Liver (tissue), 9 donors: ENCODE results near the gene MAMDC4. TPM values are rescaled to one million over a fixed set of nuclear protein-coding genes. Genes with fewer than 3 reads are reported as not detected.
"Not testable (repeated sequence)": the region's sequence is repeated elsewhere in the genome, so short reads cannot be mapped to it uniquely, and the experiment has no call there.

ENCODE experiments used
- DNase-seq: peaks from one replicate; pipeline ENCODE4 v3.0.0-alpha.2; 2017; ENCODE audit warnings: low spot score
- H3K27ac ChIP-seq, 2 donors: one replicate each; pipeline ENCODE4 v1.7.0; 2013; ENCODE audit warnings: inconsistent platforms in 2 of 2, low read length in 2 of 2, control low read depth in 1 of 2, low read depth in 1 of 2, mild to moderate bottlenecking in 1 of 2
- H3K27me3 ChIP-seq, 4 donors: one replicate each; pipeline versions ENCODE4 v1.6.1 to v1.7.0; 2013; ENCODE audit warnings: low read length in 3 of 4, inconsistent platforms in 1 of 4, mild to moderate bottlenecking in 1 of 4, moderate library complexity in 1 of 4; ENCODE audit not compliant: control insufficient read depth in 4 of 4, insufficient read depth in 4 of 4
- H3K36me3 ChIP-seq, 4 donors: one replicate each; pipeline versions ENCODE4 v1.6.1 to v1.7.0; 2013; ENCODE audit warnings: low read length in 3 of 4, mild to moderate bottlenecking in 3 of 4, low read depth in 1 of 4, moderate library complexity in 1 of 4; ENCODE audit not compliant: control insufficient read depth in 4 of 4, insufficient read depth in 3 of 4
- H3K4me1 ChIP-seq, 4 donors: one replicate each; pipeline versions ENCODE4 v1.6.1 to v1.7.0; 2013; ENCODE audit warnings: low read length in 3 of 4, mild to moderate bottlenecking in 3 of 4, moderate library complexity in 1 of 4; ENCODE audit not compliant: control insufficient read depth in 4 of 4, insufficient read depth in 4 of 4
- H3K4me3 ChIP-seq, 3 donors: one replicate each; pipeline versions ENCODE4 v1.6.1 to v1.7.0; 2013; ENCODE audit warnings: low read length in 3 of 3, control low read depth in 1 of 3, low read depth in 1 of 3, mild to moderate bottlenecking in 1 of 3
- H3K9ac ChIP-seq, 2 donors: one replicate each; pipeline ENCODE4 v1.7.0; 2013; ENCODE audit warnings: low read length in 2 of 2, mild to moderate bottlenecking in 2 of 2, moderate library complexity in 2 of 2, control low read depth in 1 of 2, low read depth in 1 of 2
- H3K9me3 ChIP-seq, 4 donors: one replicate each; pipeline versions ENCODE4 v1.6.1 to v1.7.0; 2013; ENCODE audit warnings: low read length in 3 of 4; ENCODE audit not compliant: control insufficient read depth in 4 of 4
- EGR1 ChIP-seq, 2 donors: IDR thresholded peaks; 2 replicates each; pipeline ENCODE4 v1.6.1; 2016 to 2018; ENCODE audit warnings: antibody characterized with exemption in 2 of 2, low read depth in 2 of 2
- FOXA1 ChIP-seq: IDR thresholded peaks from 2 replicates; pipeline ENCODE4 v1.6.1; 2016; ENCODE audit warnings: antibody characterized with exemption
- FOXA2 ChIP-seq: IDR thresholded peaks from 2 replicates; pipeline ENCODE4 v1.6.1; 2016; ENCODE audit warnings: antibody characterized with exemption
- GABPA ChIP-seq, 2 donors: IDR thresholded peaks in 1 of 2; conservative IDR thresholded peaks in 1 of 2; 2 replicates each; pipeline ENCODE4 v1.6.1; 2016; ENCODE audit warnings: antibody characterized with exemption in 2 of 2, mild to moderate bottlenecking in 1 of 2, moderate library complexity in 1 of 2
- HNF4A ChIP-seq, 2 donors: conservative IDR thresholded peaks; 2 replicates each; pipeline ENCODE4 v1.6.1; 2016; ENCODE audit warnings: antibody characterized with exemption in 2 of 2, mild to moderate bottlenecking in 2 of 2
- HNF4G ChIP-seq: IDR thresholded peaks from 2 replicates; pipeline ENCODE4 v1.6.1; 2016; ENCODE audit warnings: antibody characterized with exemption
- JUND ChIP-seq, 2 donors: IDR thresholded peaks; 2 replicates each; pipeline ENCODE4 v1.6.1; 2016; ENCODE audit warnings: antibody characterized with exemption in 2 of 2
- NR2F2 ChIP-seq: IDR thresholded peaks from 2 replicates; pipeline ENCODE4 v1.6.1; 2016; ENCODE audit warnings: antibody characterized with exemption
- RAD21 ChIP-seq, 2 donors: IDR thresholded peaks; 2 replicates each; pipeline ENCODE4 v1.6.1; 2016; ENCODE audit warnings: antibody characterized with exemption in 2 of 2, mild to moderate bottlenecking in 2 of 2
- RXRA ChIP-seq, 2 donors: IDR thresholded peaks; 2 replicates each; pipeline ENCODE4 v1.6.1; 2017 to 2018; ENCODE audit warnings: antibody characterized with exemption in 2 of 2, mild to moderate bottlenecking in 1 of 2
- SP1 ChIP-seq: IDR thresholded peaks from 2 replicates; pipeline ENCODE4 v1.6.1; 2018; ENCODE audit warnings: antibody characterized with exemption, mild to moderate bottlenecking
- TAF1 ChIP-seq: conservative IDR thresholded peaks from 2 replicates; pipeline ENCODE4 v1.6.1; 2016; ENCODE audit warnings: antibody characterized with exemption, mild to moderate bottlenecking
- YY1 ChIP-seq: IDR thresholded peaks from 2 replicates; pipeline ENCODE4 v1.6.1; 2016; ENCODE audit warnings: antibody characterized with exemption, mild to moderate bottlenecking
- WGBS: extraction: QIAGEN DNeasy Blood & Tissue Kit; methylation state at CpG from one replicate; pipeline ENCODE4 v1.1.7; 2013; 5-methylcytosine and 5-hydroxymethylcytosine counted together
- polyA plus RNA-seq, 2 donors: library from polyadenylated mRNA; stranded (reverse) in 1 of 2; unstranded in 1 of 2; fragments of 200-250 nt in 1 of 2; fragments of >200 nt in 1 of 2; fragmentation: Nextera tagmentation in 1 of 2; extraction: Ambion mirVana in 1 of 2; gene quantifications; one replicate each; pipeline versions ENCODE4 v1.2.1 to v1.2.3, GENCODE V29; 2013 to 2015
- total RNA-seq, 2 donors: library from RNA; depleted of rRNA; stranded (reverse); fragments of >200 nt; gene quantifications; one replicate each; pipeline ENCODE4 v1.2.3, GENCODE V29; 2014
- TF ChIP-seq, protein P1 (sequence below): fragments of 150-350 bp; IDR thresholded peaks from 2 replicates; pipeline ENCODE4 v1.5.1; 2017; ENCODE audit warnings: improper control_type of control experiment, low read depth, low read length; ENCODE audit not compliant: missing input control
- TF ChIP-seq, protein P2 (sequence below): IDR thresholded peaks from 2 replicates; pipeline ENCODE4 v1.6.1; 2016; ENCODE audit warnings: antibody characterized with exemption, mild to moderate bottlenecking
- TF ChIP-seq, protein P3 (sequence below): IDR thresholded peaks from 2 replicates; pipeline ENCODE4 v1.6.1; 2016; ENCODE audit warnings: antibody characterized with exemption
- TF ChIP-seq, protein P4 (sequence below): IDR thresholded peaks from 2 replicates; pipeline ENCODE4 v1.6.1; 2016; ENCODE audit warnings: antibody characterized with exemption
- TF ChIP-seq, protein P5 (sequence below): IDR thresholded peaks from 2 replicates; pipeline ENCODE4 v1.6.1; 2016; ENCODE audit warnings: antibody characterized with exemption
- donor health status: healthy.
- donor health status: healthy.
- donor health status: healthy.
- donor health status: healthy.
- donor health status: healthy.

Gene MAMDC4
- total and polyA plus RNA-seq, 4 donors = 2.4 to 8.1 (median 3.9) TPM

DNA sequence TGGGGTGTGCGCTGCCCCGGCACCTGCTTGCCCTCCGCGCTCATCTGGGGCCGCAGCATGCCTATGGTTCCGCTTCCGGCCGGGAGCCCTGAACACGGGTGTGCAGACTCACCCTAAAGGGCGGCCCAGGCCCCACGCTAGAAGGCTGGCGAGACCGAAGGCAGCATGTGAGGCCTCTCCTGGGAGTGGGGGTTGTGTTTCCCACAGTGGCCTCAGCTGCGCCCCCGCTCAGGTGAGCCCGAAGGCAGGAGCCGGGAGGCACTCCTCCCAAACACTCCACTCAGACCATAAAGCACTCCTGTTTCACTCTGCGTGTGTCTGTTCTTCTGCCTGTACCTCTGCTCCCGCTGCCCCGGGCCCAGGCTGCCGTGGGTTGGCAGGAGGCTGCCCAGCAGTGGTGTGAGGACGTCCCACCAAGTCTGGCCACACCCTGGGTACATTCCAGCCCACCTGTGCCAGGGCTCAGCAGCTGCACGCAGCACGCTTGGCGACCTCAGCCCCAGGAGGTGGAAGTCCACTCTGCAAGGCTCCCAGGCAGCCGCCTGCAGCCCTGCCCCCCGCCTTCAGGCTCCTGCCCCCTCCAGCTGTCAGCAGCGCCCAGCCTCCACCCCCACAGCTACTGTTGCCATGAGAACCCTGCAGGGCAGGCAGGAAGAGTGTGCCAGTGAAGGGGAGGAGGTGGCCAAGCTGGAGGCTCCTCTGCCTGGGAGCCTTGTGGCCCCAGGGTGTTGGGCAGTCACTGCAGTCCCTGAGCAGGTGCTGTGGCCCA lies 11.1 kb upstream of the MAMDC4 start:
- H3K27ac ChIP-seq = peak overlapping the region in 1 of 2 donors; percentile 40
- peaks cover 0 to 9% (median 7%) of the 10 kb centered on the region in 4 donors for H3K36me3 ChIP-seq
- no peak overlapping the region for H3K9ac ChIP-seq
- peak; percentile 88 for TF ChIP-seq HNF4G
- TF ChIP-seq EGR1 (IDR thresholded peaks at IDR 0.05; ENCODE audit: low read depth in 2 of 2) = peak; percentile 71 to 76
- TF ChIP-seq, protein P1, sequence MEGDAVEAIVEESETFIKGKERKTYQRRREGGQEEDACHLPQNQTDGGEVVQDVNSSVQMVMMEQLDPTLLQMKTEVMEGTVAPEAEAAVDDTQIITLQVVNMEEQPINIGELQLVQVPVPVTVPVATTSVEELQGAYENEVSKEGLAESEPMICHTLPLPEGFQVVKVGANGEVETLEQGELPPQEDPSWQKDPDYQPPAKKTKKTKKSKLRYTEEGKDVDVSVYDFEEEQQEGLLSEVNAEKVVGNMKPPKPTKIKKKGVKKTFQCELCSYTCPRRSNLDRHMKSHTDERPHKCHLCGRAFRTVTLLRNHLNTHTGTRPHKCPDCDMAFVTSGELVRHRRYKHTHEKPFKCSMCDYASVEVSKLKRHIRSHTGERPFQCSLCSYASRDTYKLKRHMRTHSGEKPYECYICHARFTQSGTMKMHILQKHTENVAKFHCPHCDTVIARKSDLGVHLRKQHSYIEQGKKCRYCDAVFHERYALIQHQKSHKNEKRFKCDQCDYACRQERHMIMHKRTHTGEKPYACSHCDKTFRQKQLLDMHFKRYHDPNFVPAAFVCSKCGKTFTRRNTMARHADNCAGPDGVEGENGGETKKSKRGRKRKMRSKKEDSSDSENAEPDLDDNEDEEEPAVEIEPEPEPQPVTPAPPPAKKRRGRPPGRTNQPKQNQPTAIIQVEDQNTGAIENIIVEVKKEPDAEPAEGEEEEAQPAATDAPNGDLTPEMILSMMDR = no peak
- TF ChIP-seq RXRA (IDR thresholded peaks at IDR 0.05) = peak; percentile 57 to 65
- TF ChIP-seq FOXA2 = no peak
- TF ChIP-seq, protein P2, sequence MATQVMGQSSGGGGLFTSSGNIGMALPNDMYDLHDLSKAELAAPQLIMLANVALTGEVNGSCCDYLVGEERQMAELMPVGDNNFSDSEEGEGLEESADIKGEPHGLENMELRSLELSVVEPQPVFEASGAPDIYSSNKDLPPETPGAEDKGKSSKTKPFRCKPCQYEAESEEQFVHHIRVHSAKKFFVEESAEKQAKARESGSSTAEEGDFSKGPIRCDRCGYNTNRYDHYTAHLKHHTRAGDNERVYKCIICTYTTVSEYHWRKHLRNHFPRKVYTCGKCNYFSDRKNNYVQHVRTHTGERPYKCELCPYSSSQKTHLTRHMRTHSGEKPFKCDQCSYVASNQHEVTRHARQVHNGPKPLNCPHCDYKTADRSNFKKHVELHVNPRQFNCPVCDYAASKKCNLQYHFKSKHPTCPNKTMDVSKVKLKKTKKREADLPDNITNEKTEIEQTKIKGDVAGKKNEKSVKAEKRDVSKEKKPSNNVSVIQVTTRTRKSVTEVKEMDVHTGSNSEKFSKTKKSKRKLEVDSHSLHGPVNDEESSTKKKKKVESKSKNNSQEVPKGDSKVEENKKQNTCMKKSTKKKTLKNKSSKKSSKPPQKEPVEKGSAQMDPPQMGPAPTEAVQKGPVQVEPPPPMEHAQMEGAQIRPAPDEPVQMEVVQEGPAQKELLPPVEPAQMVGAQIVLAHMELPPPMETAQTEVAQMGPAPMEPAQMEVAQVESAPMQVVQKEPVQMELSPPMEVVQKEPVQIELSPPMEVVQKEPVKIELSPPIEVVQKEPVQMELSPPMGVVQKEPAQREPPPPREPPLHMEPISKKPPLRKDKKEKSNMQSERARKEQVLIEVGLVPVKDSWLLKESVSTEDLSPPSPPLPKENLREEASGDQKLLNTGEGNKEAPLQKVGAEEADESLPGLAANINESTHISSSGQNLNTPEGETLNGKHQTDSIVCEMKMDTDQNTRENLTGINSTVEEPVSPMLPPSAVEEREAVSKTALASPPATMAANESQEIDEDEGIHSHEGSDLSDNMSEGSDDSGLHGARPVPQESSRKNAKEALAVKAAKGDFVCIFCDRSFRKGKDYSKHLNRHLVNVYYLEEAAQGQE = no peak
- TF ChIP-seq FOXA1 = no peak
- TF ChIP-seq SP1 = peak; percentile 92
- peak; percentile 88 to 92 for TF ChIP-seq HNF4A (conservative IDR thresholded peaks at IDR 0.05)
- TF ChIP-seq, protein P3, sequence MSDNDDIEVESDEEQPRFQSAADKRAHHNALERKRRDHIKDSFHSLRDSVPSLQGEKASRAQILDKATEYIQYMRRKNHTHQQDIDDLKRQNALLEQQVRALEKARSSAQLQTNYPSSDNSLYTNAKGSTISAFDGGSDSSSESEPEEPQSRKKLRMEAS = no peak
- no peak for TF ChIP-seq TAF1
- TF ChIP-seq YY1 = no peak
- TF ChIP-seq JUND (IDR thresholded peaks at IDR 0.05) = no peak
- peak; percentile 9 for TF ChIP-seq NR2F2
- TF ChIP-seq, protein P4, sequence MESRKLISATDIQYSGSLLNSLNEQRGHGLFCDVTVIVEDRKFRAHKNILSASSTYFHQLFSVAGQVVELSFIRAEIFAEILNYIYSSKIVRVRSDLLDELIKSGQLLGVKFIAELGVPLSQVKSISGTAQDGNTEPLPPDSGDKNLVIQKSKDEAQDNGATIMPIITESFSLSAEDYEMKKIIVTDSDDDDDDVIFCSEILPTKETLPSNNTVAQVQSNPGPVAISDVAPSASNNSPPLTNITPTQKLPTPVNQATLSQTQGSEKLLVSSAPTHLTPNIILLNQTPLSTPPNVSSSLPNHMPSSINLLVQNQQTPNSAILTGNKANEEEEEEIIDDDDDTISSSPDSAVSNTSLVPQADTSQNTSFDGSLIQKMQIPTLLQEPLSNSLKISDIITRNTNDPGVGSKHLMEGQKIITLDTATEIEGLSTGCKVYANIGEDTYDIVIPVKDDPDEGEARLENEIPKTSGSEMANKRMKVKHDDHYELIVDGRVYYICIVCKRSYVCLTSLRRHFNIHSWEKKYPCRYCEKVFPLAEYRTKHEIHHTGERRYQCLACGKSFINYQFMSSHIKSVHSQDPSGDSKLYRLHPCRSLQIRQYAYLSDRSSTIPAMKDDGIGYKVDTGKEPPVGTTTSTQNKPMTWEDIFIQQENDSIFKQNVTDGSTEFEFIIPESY = no peak
- TF ChIP-seq, protein P5, sequence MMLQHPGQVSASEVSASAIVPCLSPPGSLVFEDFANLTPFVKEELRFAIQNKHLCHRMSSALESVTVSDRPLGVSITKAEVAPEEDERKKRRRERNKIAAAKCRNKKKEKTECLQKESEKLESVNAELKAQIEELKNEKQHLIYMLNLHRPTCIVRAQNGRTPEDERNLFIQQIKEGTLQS = no peak
- no peak for TF ChIP-seq GABPA (IDR thresholded peaks at IDR 0.05 in 1 of 2, conservative IDR thresholded peaks at IDR 0.05 in 1 of 2)
- peak in 1 of 2 donors; percentile 56 for TF ChIP-seq RAD21 (IDR thresholded peaks at IDR 0.05)
- H3K4me1 ChIP-seq = peaks cover 16 to 40% (median 32%) of the 10 kb centered on the region in 4 donors
- 59% methylated on average over 28 of the region's 28 CpGs for WGBS
- no peaks in the 10 kb centered on the region for H3K9me3 ChIP-seq
- H3K27me3 ChIP-seq = no peaks in the 10 kb centered on the region
- no peak for DNase-seq
- H3K4me3 ChIP-seq = no peak overlapping the region

DNA sequence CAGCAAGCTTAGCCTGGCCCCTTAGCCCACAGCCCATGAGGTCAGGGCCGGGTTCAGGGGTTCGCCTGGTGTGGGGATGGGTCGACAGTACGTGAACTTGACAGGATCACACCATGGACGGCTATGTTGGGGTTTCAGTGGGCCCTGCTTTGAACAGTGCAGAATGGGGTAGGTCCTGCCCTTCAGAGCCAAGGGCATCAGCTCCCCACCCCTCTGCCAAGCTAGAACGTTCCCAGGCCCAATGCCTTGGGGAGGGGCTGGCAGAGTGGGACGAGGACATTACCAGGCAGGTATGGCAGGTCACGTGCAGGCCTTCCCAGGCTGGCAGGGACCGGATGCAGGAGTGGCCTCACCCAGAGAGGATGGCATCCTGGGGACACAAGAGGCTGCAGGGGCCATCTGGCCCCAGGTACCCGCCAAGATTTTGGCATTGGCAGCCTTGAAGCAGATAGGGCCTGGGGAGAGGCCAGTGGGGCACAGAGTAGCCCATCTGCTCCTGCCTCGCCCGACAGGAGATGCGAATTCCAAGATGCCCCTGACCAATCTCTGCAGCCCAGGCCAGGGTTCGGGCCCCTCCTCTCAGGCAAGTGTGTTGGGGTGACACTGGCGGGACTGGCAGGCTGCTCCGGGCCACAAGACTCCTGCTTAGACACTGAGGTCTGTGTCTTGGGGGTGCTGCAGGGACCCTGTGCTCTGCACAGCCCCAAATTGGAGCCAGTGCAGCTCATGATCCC lies 10.3 kb upstream of the MAMDC4 start:
- not testable (repeated sequence) for DNase-seq, H3K9ac ChIP-seq, H3K36me3 ChIP-seq, H3K9me3 ChIP-seq, H3K4me3 ChIP-seq, H3K27me3 ChIP-seq
- peaks cover 16 to 42% (median 34%) of the 10 kb centered on the region in 4 donors for H3K4me1 ChIP-seq
- WGBS = 40% methylated on average over 16 of the region's 16 CpGs
- H3K27ac ChIP-seq = peak overlapping the region in 1 of 2 donors; percentile 40
